Breast epithelium (tissue), 4 donors: ENCODE data around the gene PCSK5. TPM values are rescaled to one million over a fixed set of nuclear protein-coding genes. Genes with fewer than 3 reads are reported as not detected.

Experiments used
- DNase-seq, 2 donors: peaks; one replicate each; pipeline ENCODE4 v3.0.0-alpha.2; 2019; ENCODE audit warnings: low spot score in 2 of 2
- H3K27ac ChIP-seq, 2 donors: fragments of 200-600 bp; sonication (generic) in 1 of 2; one replicate each; pipeline ENCODE4 v1.5.1; 2016 to 2019; ENCODE audit warnings: mild to moderate bottlenecking in 1 of 2
- H3K27me3 ChIP-seq, 2 donors: fragments of 200-600 bp; sonication (generic) in 1 of 2; one replicate each; pipeline versions ENCODE4 v1.5.1 to v1.6.0; 2017 to 2019; ENCODE audit warnings: control low read depth in 1 of 2, mild to moderate bottlenecking in 1 of 2
- H3K36me3 ChIP-seq: fragments of 200-600 bp; one replicate; pipeline ENCODE4 v1.5.1; 2019
- H3K4me1 ChIP-seq, 2 donors: fragments of 200-600 bp; sonication (generic); one replicate each; pipeline ENCODE4 v1.5.1; 2016 to 2019; ENCODE audit warnings: control low read depth in 1 of 2
- H3K4me3 ChIP-seq, 3 donors: fragments of 200-600 bp; sonication (generic); 1 replicate in 2 of 3; 2 replicates in 1 of 3; pipeline ENCODE4 v1.5.1; 2016 to 2019; ENCODE audit warnings: mild to moderate bottlenecking in 3 of 3, moderate library complexity in 2 of 3
- H3K9me3 ChIP-seq, 2 donors: fragments of 200-600 bp; sonication (generic) in 1 of 2; one replicate each; pipeline ENCODE4 v1.5.1; 2016 to 2019; ENCODE audit warnings: control low read depth in 1 of 2
- CTCF ChIP-seq, 3 donors: fragments of 450-650 bp; IDR thresholded peaks; one replicate each; pipeline ENCODE4 v1.5.1; 2016 to 2017; ENCODE audit warnings: antibody characterized with exemption in 3 of 3, mild to moderate bottlenecking in 3 of 3, moderate library complexity in 3 of 3
- POLR2A ChIP-seq: fragments of 450-650 bp; IDR thresholded peaks from one replicate; pipeline ENCODE4 v1.6.1; 2016; ENCODE audit warnings: antibody characterized with exemption, mild to moderate bottlenecking, moderate library complexity
- POLR2AphosphoS5 ChIP-seq, 3 donors: sonication (generic); formaldehyde crosslinking; IDR thresholded peaks; one replicate each; pipeline ENCODE4 v1.6.1; 2017; ENCODE audit warnings: antibody characterized with exemption in 3 of 3
- intact Hi-C: fragments of 100-400 bp; cut with DNase I; formaldehyde crosslinking; loops from one replicate; pipeline ENCODE4 v1.15.1; 2023; ENCODE audit warnings: low total_unique reads
- total RNA-seq, 3 donors: library from RNA; depleted of rRNA; stranded (reverse); fragments of >200 nt; gene quantifications; one replicate each; pipeline ENCODE4 v1.1.0, GENCODE V29; 2016

Gene PCSK5
- total RNA-seq, 3 donors from 2014 or later: 12.7 to 21.0 (median 19.0) TPM

- no peaks in the 10 kb centered on the region for H3K4me1 ChIP-seq
- intact Hi-C loops: no loop called here
- TF ChIP-seq POLR2A (no peak), CTCF (IDR thresholded peaks at IDR 0.05) (no peak), POLR2AphosphoS5 (IDR thresholded peaks at IDR 0.05) (no peak)
- H3K36me3 ChIP-seq: no peaks in the 10 kb centered on the region
- no peak overlapping the region for H3K4me3 ChIP-seq
- no peak overlapping the region for H3K27ac ChIP-seq
- no peak for DNase-seq
- H3K27me3 ChIP-seq: no peaks in the 10 kb centered on the region
- no peaks in the 10 kb centered on the region for H3K9me3 ChIP-seq
Observed at GRCh38 chr9:75947233-75947632, 56.8 kb downstream of the PCSK5 start.

- Histone ChIP-seq H3K27ac (no peak overlapping the region), H3K4me3 (no peak overlapping the region)
- TF ChIP-seq CTCF (IDR thresholded peaks at IDR 0.05) (no peak), POLR2A (no peak), POLR2AphosphoS5 (IDR thresholded peaks at IDR 0.05) (no peak)
Observed at GRCh38 chr9:75950998-75951397, 60.5 kb downstream of the PCSK5 start.

GRCh38 chr9:75953218-75953617, 62.7 kb downstream of the PCSK5 start:
- TF ChIP-seq CTCF (IDR thresholded peaks at IDR 0.05): no peak
- no peak for TF ChIP-seq POLR2A
- no peak for TF ChIP-seq POLR2AphosphoS5 (IDR thresholded peaks at IDR 0.05)
- no peak overlapping the region for H3K4me3 ChIP-seq
- no peaks in the 10 kb centered on the region for H3K36me3 ChIP-seq
- no peaks in the 10 kb centered on the region for H3K9me3 ChIP-seq
- no peaks in the 10 kb centered on the region for H3K27me3 ChIP-seq
- intact Hi-C loops: no loop called here
- no peaks in the 10 kb centered on the region for H3K4me1 ChIP-seq
- DNase-seq: no peak
- no peak overlapping the region for H3K27ac ChIP-seq

More at GRCh38 chr9:75950998-75951397, 60.5 kb downstream of the PCSK5 start:
- DNase-seq: no peak
- H3K36me3 ChIP-seq: no peaks in the 10 kb centered on the region
- no peaks in the 10 kb centered on the region for H3K27me3 ChIP-seq
- intact Hi-C loops: no loop called here
- H3K9me3 ChIP-seq: no peaks in the 10 kb centered on the region
- H3K4me1 ChIP-seq: no peaks in the 10 kb centered on the region

- H3K4me1 ChIP-seq: no peaks in the 10 kb centered on the region
- TF ChIP-seq POLR2A (no peak), POLR2AphosphoS5 (IDR thresholded peaks at IDR 0.05) (no peak), CTCF (IDR thresholded peaks at IDR 0.05) (no peak)
Observed at GRCh38 chr9:75956161-75956560, 65.7 kb downstream of the PCSK5 start.

GRCh38 chr9:75957116-75957515, 66.6 kb downstream of the PCSK5 start:
- Histone ChIP-seq H3K27ac (no peak overlapping the region), H3K4me1 (no peaks in the 10 kb centered on the region), H3K9me3 (no peaks in the 10 kb centered on the region), H3K27me3 (no peaks in the 10 kb centered on the region), H3K4me3 (no peak overlapping the region), H3K36me3 (no peaks in the 10 kb centered on the region)
- no peak for DNase-seq
- TF ChIP-seq CTCF (IDR thresholded peaks at IDR 0.05) (no peak), POLR2A (no peak), POLR2AphosphoS5 (IDR thresholded peaks at IDR 0.05) (no peak)
- intact Hi-C loops: no loop called here

More at GRCh38 chr9:75956161-75956560, 65.7 kb downstream of the PCSK5 start:
- Histone ChIP-seq H3K36me3 (no peaks in the 10 kb centered on the region), H3K27me3 (no peaks in the 10 kb centered on the region), H3K27ac (no peak overlapping the region), H3K4me3 (no peak overlapping the region), H3K9me3 (no peaks in the 10 kb centered on the region)
- intact Hi-C loops: no loop called here
- no peak for DNase-seq
